OCI-LY7 (cell line): ENCODE measurements around the gene SP100.

Experiments
- EZH2phosphoT487 ChIP-seq: fragments of 200-600 bp; sonication (generic); IDR thresholded peaks from 2 replicates; pipeline ENCODE4 v1.6.1; 2018; ENCODE audit warnings: low read depth, borderline replicate concordance, mild to moderate bottlenecking, mixed run types, antibody characterized with exemption, low read length, moderate library complexity, mixed read lengths
- TF ChIP-seq, protein P1 (sequence below): fragments of 200-600 bp; sonication (generic); conservative IDR thresholded peaks from 2 replicates; pipeline ENCODE4 v1.5.1; 2014; ENCODE audit warnings: mild to moderate bottlenecking, antibody characterized with exemption, low read length, moderate library complexity, mixed read lengths

DNA sequence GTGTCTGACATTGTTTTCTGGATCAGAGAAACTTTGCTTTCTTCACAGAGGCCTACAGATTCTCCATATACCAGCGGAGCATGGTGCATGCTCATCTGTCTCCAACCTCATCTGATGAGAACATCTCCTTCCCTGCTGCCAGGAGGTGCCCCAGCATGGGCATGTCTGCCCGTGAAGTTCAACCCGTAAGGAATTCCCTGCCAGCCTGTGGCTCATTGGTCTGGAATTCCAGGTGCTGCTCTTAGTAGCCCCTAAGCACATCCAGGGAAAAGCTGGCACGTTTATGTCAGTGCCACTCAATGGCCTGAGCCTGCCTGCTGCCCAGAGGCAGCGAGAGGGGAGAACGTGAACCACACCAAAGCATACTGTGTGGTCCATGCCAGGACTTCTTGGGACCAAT lies 1.7 kb upstream of the SP100 start:
- TF ChIP-seq, protein P1, sequence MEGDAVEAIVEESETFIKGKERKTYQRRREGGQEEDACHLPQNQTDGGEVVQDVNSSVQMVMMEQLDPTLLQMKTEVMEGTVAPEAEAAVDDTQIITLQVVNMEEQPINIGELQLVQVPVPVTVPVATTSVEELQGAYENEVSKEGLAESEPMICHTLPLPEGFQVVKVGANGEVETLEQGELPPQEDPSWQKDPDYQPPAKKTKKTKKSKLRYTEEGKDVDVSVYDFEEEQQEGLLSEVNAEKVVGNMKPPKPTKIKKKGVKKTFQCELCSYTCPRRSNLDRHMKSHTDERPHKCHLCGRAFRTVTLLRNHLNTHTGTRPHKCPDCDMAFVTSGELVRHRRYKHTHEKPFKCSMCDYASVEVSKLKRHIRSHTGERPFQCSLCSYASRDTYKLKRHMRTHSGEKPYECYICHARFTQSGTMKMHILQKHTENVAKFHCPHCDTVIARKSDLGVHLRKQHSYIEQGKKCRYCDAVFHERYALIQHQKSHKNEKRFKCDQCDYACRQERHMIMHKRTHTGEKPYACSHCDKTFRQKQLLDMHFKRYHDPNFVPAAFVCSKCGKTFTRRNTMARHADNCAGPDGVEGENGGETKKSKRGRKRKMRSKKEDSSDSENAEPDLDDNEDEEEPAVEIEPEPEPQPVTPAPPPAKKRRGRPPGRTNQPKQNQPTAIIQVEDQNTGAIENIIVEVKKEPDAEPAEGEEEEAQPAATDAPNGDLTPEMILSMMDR = no peak
- TF ChIP-seq EZH2phosphoT487 = no peak
